Breast epithelium (tissue), 4 donors: ENCODE results near the gene PRRX2. TPM values are rescaled to one million over a fixed set of nuclear protein-coding genes. Genes with fewer than 3 reads are reported as not detected.
"Not testable (repeated sequence)": the region's sequence is repeated elsewhere in the genome, so short reads cannot be mapped to it uniquely, and the experiment has no call there.

ENCODE experiments used
- DNase-seq, 2 donors: peaks; one replicate each; pipeline ENCODE4 v3.0.0-alpha.2; 2019; ENCODE audit warnings: low spot score in 2 of 2
- H3K27ac ChIP-seq, 2 donors: fragments of 200-600 bp; sonication (generic) in 1 of 2; one replicate each; pipeline ENCODE4 v1.5.1; 2016 to 2019; ENCODE audit warnings: mild to moderate bottlenecking in 1 of 2
- H3K27me3 ChIP-seq, 2 donors: fragments of 200-600 bp; sonication (generic) in 1 of 2; one replicate each; pipeline versions ENCODE4 v1.5.1 to v1.6.0; 2017 to 2019; ENCODE audit warnings: control low read depth in 1 of 2, mild to moderate bottlenecking in 1 of 2
- H3K36me3 ChIP-seq: fragments of 200-600 bp; one replicate; pipeline ENCODE4 v1.5.1; 2019
- H3K4me1 ChIP-seq, 2 donors: fragments of 200-600 bp; sonication (generic); one replicate each; pipeline ENCODE4 v1.5.1; 2016 to 2019; ENCODE audit warnings: control low read depth in 1 of 2
- H3K4me3 ChIP-seq, 3 donors: fragments of 200-600 bp; sonication (generic); 1 replicate in 2 of 3; 2 replicates in 1 of 3; pipeline ENCODE4 v1.5.1; 2016 to 2019; ENCODE audit warnings: mild to moderate bottlenecking in 3 of 3, moderate library complexity in 2 of 3
- H3K9me3 ChIP-seq, 2 donors: fragments of 200-600 bp; sonication (generic) in 1 of 2; one replicate each; pipeline ENCODE4 v1.5.1; 2016 to 2019; ENCODE audit warnings: control low read depth in 1 of 2
- POLR2A ChIP-seq: fragments of 450-650 bp; IDR thresholded peaks from one replicate; pipeline ENCODE4 v1.6.1; 2016; ENCODE audit warnings: antibody characterized with exemption, mild to moderate bottlenecking, moderate library complexity
- POLR2AphosphoS5 ChIP-seq, 3 donors: sonication (generic); formaldehyde crosslinking; IDR thresholded peaks; one replicate each; pipeline ENCODE4 v1.6.1; 2017; ENCODE audit warnings: antibody characterized with exemption in 3 of 3
- intact Hi-C: fragments of 100-400 bp; cut with DNase I; formaldehyde crosslinking; loops from one replicate; pipeline ENCODE4 v1.15.1; 2023; ENCODE audit warnings: low total_unique reads
- total RNA-seq, 3 donors: library from RNA; depleted of rRNA; stranded (reverse); fragments of >200 nt; gene quantifications; one replicate each; pipeline ENCODE4 v1.1.0, GENCODE V29; 2016
- TF ChIP-seq, protein P1 (sequence below), 3 donors: fragments of 450-650 bp; IDR thresholded peaks; one replicate each; pipeline ENCODE4 v1.5.1; 2016 to 2017; ENCODE audit warnings: antibody characterized with exemption in 3 of 3, mild to moderate bottlenecking in 3 of 3, moderate library complexity in 3 of 3

The PRRX2 gene
- total RNA-seq, 3 donors from 2014 or later: 4.4 to 35.1 (median 9.9) TPM

DNA sequence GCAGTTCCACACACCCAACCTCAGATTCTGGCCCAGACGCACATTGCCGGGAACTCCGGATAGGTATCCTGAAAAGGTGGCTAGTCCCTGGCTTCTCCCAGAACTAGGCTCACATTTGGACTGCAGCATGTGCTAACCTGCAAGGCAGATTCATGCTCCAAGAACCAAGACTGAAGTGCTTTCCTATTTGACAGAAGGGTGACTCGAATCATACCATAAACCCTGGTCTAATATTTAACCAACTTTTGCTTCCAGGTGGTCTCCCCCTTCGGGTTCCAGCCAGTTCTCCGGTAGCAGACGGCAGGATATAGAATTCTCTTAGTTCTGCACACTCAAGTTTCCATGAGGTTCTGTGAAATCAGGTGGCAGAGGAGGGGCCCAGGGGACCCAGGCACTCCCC lies 79.8 kb downstream of the PRRX2 start:
- no peaks in the 10 kb centered on the region for H3K36me3 ChIP-seq
- H3K9me3 ChIP-seq: no peaks in the 10 kb centered on the region
- no peak for TF ChIP-seq POLR2AphosphoS5 (IDR thresholded peaks at IDR 0.05)
- no peak for TF ChIP-seq POLR2A
- H3K27ac ChIP-seq: no peak overlapping the region
- H3K27me3 ChIP-seq: no peaks in the 10 kb centered on the region
- DNase-seq: no peak
- intact Hi-C loops: no loop called here
- no peak overlapping the region for H3K4me3 ChIP-seq
- peaks cover 0 to 7% of the 10 kb centered on the region in 2 donors for H3K4me1 ChIP-seq

DNA sequence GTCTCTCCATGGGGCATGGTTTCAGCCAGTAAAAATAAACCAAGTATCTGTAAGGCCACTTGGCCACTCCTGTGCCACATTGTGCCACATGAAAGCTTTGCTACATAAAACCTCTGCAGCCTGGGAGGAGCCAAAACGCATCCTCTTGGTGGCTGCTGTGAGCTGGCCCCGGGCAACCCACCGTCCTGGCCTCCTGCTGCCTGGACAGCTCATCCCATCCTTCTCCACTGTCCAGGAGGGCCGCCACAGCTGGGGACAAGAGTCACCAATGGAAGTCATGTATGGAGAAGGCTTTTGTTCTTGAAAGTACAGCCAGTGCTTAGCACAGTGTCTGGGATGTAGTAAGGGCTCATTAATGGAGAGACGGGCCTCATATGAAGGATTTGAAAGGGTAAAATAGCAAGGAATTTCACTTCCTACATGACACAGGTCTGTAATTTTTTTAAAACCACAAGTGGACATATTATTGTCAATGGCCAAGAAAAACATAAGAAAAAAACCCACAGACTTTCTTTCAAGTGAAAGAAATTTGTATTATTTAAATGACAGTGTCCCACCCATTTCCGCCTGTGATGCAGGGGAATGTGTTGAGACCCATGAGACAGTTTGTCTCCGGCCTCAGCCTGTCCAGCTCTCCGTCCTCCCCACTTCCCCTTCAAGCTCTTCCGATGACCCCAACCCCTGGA lies 80.8 kb downstream of the PRRX2 start:
- Histone ChIP-seq H3K9me3 (no peaks in the 10 kb centered on the region), H3K4me1 (peaks cover 0 to 7% of the 10 kb centered on the region in 2 donors), H3K27me3 (no peaks in the 10 kb centered on the region), H3K36me3 (no peaks in the 10 kb centered on the region), H3K27ac (peak overlapping the region in 1 of 2 donors; percentile 25), H3K4me3 (no peak overlapping the region)
- DNase-seq: no peak
- intact Hi-C loops: no loop called here
- no peak for TF ChIP-seq POLR2A
- TF ChIP-seq, protein P1, sequence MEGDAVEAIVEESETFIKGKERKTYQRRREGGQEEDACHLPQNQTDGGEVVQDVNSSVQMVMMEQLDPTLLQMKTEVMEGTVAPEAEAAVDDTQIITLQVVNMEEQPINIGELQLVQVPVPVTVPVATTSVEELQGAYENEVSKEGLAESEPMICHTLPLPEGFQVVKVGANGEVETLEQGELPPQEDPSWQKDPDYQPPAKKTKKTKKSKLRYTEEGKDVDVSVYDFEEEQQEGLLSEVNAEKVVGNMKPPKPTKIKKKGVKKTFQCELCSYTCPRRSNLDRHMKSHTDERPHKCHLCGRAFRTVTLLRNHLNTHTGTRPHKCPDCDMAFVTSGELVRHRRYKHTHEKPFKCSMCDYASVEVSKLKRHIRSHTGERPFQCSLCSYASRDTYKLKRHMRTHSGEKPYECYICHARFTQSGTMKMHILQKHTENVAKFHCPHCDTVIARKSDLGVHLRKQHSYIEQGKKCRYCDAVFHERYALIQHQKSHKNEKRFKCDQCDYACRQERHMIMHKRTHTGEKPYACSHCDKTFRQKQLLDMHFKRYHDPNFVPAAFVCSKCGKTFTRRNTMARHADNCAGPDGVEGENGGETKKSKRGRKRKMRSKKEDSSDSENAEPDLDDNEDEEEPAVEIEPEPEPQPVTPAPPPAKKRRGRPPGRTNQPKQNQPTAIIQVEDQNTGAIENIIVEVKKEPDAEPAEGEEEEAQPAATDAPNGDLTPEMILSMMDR (IDR thresholded peaks at IDR 0.05): no peak
- no peak for TF ChIP-seq POLR2AphosphoS5 (IDR thresholded peaks at IDR 0.05)

DNA sequence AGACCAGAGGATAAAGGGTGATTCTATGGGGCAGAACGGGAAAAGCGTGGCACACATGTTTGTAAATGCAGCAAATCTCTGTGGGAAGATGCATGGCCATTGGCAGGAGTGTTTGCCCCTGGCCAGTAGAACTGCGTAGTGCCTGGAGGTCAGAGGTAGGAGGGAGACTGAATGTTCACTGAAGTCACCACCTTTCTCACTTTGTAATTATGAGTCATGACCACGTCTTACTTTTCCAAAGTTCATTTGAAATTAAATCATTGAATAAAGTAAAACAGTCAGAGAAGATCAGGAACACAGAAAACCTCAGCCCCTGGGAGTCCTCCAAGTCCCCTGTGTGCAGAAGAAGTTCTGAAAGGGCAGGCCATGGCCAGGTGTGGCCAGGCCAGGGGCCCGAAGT lies 82.8 kb downstream of the PRRX2 start:
- no peak for TF ChIP-seq POLR2A
- TF ChIP-seq, protein P1 (IDR thresholded peaks at IDR 0.05): no peak
- no peak for TF ChIP-seq POLR2AphosphoS5 (IDR thresholded peaks at IDR 0.05)
- Histone ChIP-seq H3K4me3 (no peak overlapping the region), H3K9me3 (no peaks in the 10 kb centered on the region), H3K27ac (peak overlapping the region in 1 of 2 donors; percentile 69), H3K4me1 (peaks cover 0 to 15% of the 10 kb centered on the region in 2 donors), H3K27me3 (no peaks in the 10 kb centered on the region), H3K36me3 (no peaks in the 10 kb centered on the region)
- no peak for DNase-seq
- intact Hi-C loops: no loop called here

DNA sequence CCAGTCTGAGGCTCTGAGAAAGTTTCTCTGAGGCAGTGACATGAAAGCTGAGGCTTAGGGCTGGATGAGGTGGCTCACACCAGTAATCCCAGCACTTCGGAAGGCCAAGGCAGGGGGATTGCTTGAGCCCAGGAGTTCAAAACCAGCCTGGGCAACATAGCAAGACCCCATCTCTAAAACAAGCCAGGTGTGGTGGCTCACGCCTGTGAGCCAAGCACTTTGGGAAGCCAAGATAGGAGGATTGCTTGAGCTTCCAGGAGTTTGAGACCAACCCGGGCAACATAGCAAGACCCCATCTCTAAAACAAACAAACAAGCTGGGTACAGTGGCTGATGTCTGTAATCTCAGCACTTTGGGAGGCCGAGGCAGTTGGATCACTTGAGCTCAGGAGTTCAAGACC lies 83.6 kb downstream of the PRRX2 start:
- H3K9me3 ChIP-seq, H3K4me3 ChIP-seq, DNase-seq, H3K36me3 ChIP-seq, intact Hi-C loops, H3K27me3 ChIP-seq: not testable (repeated sequence)
- Histone ChIP-seq H3K4me1 (peaks cover 0 to 13% of the 10 kb centered on the region in 2 donors), H3K27ac (peak overlapping the region in 1 of 2 donors; percentile 69)

- Histone ChIP-seq H3K36me3 (no peaks in the 10 kb centered on the region), H3K27me3 (no peaks in the 10 kb centered on the region), H3K27ac (peak overlapping the region in 1 of 2 donors; percentile 69), H3K9me3 (no peaks in the 10 kb centered on the region), H3K4me3 (no peak overlapping the region), H3K4me1 (peaks cover 0 to 13% of the 10 kb centered on the region in 2 donors)
- intact Hi-C loops: no loop called here
- DNase-seq: no peak
- TF ChIP-seq POLR2A (no peak), POLR2AphosphoS5 (IDR thresholded peaks at IDR 0.05) (no peak)
- TF ChIP-seq, protein P1 (IDR thresholded peaks at IDR 0.05): no peak
These were observed 84.1 kb downstream of the PRRX2 start for GRCh38 chr9:129749575-129749974.

- peak overlapping the region in 1 of 2 donors; percentile 69 for H3K27ac ChIP-seq
- TF ChIP-seq POLR2A: no peak
These were observed 84.7 kb downstream of the PRRX2 start for GRCh38 chr9:129750013-129750638.

More at GRCh38 chr9:129750013-129750638, 84.7 kb downstream of the PRRX2 start:
- H3K4me3 ChIP-seq: peak overlapping the region in 1 of 3 donors; percentile 22
- no peaks in the 10 kb centered on the region for H3K27me3 ChIP-seq
- peaks cover 0 to 13% of the 10 kb centered on the region in 2 donors for H3K4me1 ChIP-seq
- H3K9me3 ChIP-seq: no peaks in the 10 kb centered on the region
- intact Hi-C loops: no loop called here
- no peaks in the 10 kb centered on the region for H3K36me3 ChIP-seq
- DNase-seq: no peak
